Mesenchymal stem cell (in vitro differentiated cells and primary cell): ENCODE data around the gene ARVCF.

Experiments used
- DNase-seq: peaks from one replicate; pipeline ENCODE4 v3.0.0-alpha.2; 2013
- H2AFZ ChIP-seq: one replicate; pipeline ENCODE4 v1.6.1; 2013; ENCODE audit warnings: low read depth, mild to moderate bottlenecking, control low read depth, inconsistent platforms, low read length, moderate library complexity
- H2AK5ac ChIP-seq: 2 replicates; pipeline ENCODE4 v1.6.1; 2013; ENCODE audit warnings: low read length, moderate library complexity, mild to moderate bottlenecking, inconsistent platforms; ENCODE audit not compliant: severe bottlenecking
- H2BK120ac ChIP-seq: one replicate; pipeline ENCODE4 v1.6.1; 2013; ENCODE audit warnings: low read depth, mild to moderate bottlenecking, inconsistent platforms, low read length, moderate library complexity
- H2BK12ac ChIP-seq, 2 experiments: one replicate each; pipeline ENCODE4 v1.6.1; 2013; ENCODE audit warnings: inconsistent platforms in 2 of 2, low read length in 2 of 2, mild to moderate bottlenecking in 2 of 2, moderate library complexity in 2 of 2, control low read depth in 1 of 2
- H2BK15ac ChIP-seq: one replicate; pipeline ENCODE4 v1.6.1; 2013; ENCODE audit warnings: mild to moderate bottlenecking, low read depth, inconsistent platforms; ENCODE audit not compliant: poor library complexity, severe bottlenecking
- H2BK5ac ChIP-seq: 2 replicates; pipeline ENCODE4 v1.6.1; 2013; ENCODE audit warnings: low read depth, mild to moderate bottlenecking, low read length, control low read depth, inconsistent platforms; ENCODE audit not compliant: poor library complexity, severe bottlenecking
- H3K14ac ChIP-seq, 2 experiments: one replicate each; pipeline ENCODE4 v1.6.1; 2013; ENCODE audit warnings: inconsistent platforms in 2 of 2, low read length in 2 of 2, control low read depth in 1 of 2, mild to moderate bottlenecking in 1 of 2, moderate library complexity in 1 of 2
- H3K18ac ChIP-seq, 2 experiments: one replicate each; pipeline ENCODE4 v1.6.1; 2013; ENCODE audit warnings: inconsistent platforms in 2 of 2, low read length in 2 of 2, control low read depth in 1 of 2, low read depth in 1 of 2, mild to moderate bottlenecking in 1 of 2
- H3K23ac ChIP-seq, 2 experiments: one replicate each; pipeline ENCODE4 v1.6.1; 2013; ENCODE audit warnings: inconsistent platforms in 2 of 2, low read length in 2 of 2, mild to moderate bottlenecking in 2 of 2, moderate library complexity in 2 of 2, control low read depth in 1 of 2
- H3K27ac ChIP-seq: 2 replicates; pipeline ENCODE4 v1.5.1; 2013; ENCODE audit warnings: mild to moderate bottlenecking, moderate library complexity, low read length, control low read depth, inconsistent platforms; ENCODE audit not compliant: poor library complexity, severe bottlenecking
- H3K27me3 ChIP-seq, 2 experiments: 2 replicates each; pipeline versions ENCODE4 v1.6.1 to v1.7.0; 2013; ENCODE audit warnings: low read length in 2 of 2, mild to moderate bottlenecking in 2 of 2, moderate library complexity in 2 of 2, control low read depth in 1 of 2, inconsistent platforms in 1 of 2; ENCODE audit not compliant: control insufficient read depth in 1 of 2, insufficient read depth in 1 of 2
- H3K36me3 ChIP-seq, 2 experiments: 2 replicates each; pipeline versions ENCODE4 v1.6.1 to v1.7.0; 2013; ENCODE audit warnings: low read length in 2 of 2, control low read depth in 1 of 2, inconsistent platforms in 1 of 2, low read depth in 1 of 2, mild to moderate bottlenecking in 1 of 2; ENCODE audit not compliant: insufficient read depth in 2 of 2, control insufficient read depth in 1 of 2
- H3K4ac ChIP-seq, 2 experiments: one replicate each; pipeline ENCODE4 v1.6.1; 2013; ENCODE audit warnings: inconsistent platforms in 2 of 2, low read length in 2 of 2, mild to moderate bottlenecking in 2 of 2, moderate library complexity in 2 of 2, control low read depth in 1 of 2, low read depth in 1 of 2
- H3K4me1 ChIP-seq: 2 replicates; pipeline ENCODE4 v1.6.1; 2013; ENCODE audit warnings: low read depth, low read length, control low read depth; ENCODE audit not compliant: control insufficient read depth, insufficient read depth
- H3K4me2 ChIP-seq: 2 replicates; pipeline ENCODE4 v1.6.1; 2013; ENCODE audit warnings: low read length, mild to moderate bottlenecking, inconsistent platforms; ENCODE audit not compliant: poor library complexity, severe bottlenecking
- H3K4me3 ChIP-seq, 2 experiments: 2 replicates each; pipeline versions ENCODE4 v1.5.1 to v1.7.0; 2013; ENCODE audit warnings: low read length in 2 of 2, mild to moderate bottlenecking in 2 of 2, control low read depth in 1 of 2, low read depth in 1 of 2; ENCODE audit not compliant: insufficient read depth in 1 of 2
- H3K79me1 ChIP-seq: replicated peaks from 2 replicates; pipeline ENCODE4 v1.6.1; 2013; ENCODE audit warnings: mild to moderate bottlenecking, control low read depth, low read length, inconsistent platforms; ENCODE audit not compliant: poor library complexity, severe bottlenecking
- H3K9ac ChIP-seq: 2 replicates; pipeline ENCODE4 v1.7.0; 2013; ENCODE audit warnings: mild to moderate bottlenecking, low read length, moderate library complexity
- H3K9me3 ChIP-seq: 2 replicates; pipeline ENCODE4 v1.7.0; 2013; ENCODE audit warnings: mild to moderate bottlenecking, low read length; ENCODE audit not compliant: control insufficient read depth
- H4K8ac ChIP-seq: one replicate; pipeline ENCODE4 v1.6.1; 2013; ENCODE audit warnings: inconsistent platforms, mild to moderate bottlenecking, low read length, moderate library complexity
- H4K91ac ChIP-seq: one replicate; pipeline ENCODE4 v1.6.1; 2013; ENCODE audit warnings: mild to moderate bottlenecking, low read length, inconsistent platforms
- WGBS: methylation state at CpG from one replicate; pipeline ENCODE4 v1.1.7; 2013; ENCODE audit warnings: mixed read lengths; 5-methylcytosine and 5-hydroxymethylcytosine counted together

Gene ARVCF

GRCh38 chr22:19991645-19992451 lies 24.8 kb downstream of the ARVCF start:
- H2BK120ac ChIP-seq: no peak overlapping the region
- H2BK5ac ChIP-seq: no peak overlapping the region
- H2AK5ac ChIP-seq: no peak overlapping the region
- no peak overlapping the region for H2BK15ac ChIP-seq
- H3K4me1 ChIP-seq: peaks cover 18% of the 10 kb centered on the region
- DNase-seq: no peak
- no peak overlapping the region for H3K4me3 ChIP-seq
- H2BK12ac ChIP-seq: no peak overlapping the region
- H3K4me2 ChIP-seq: no peak overlapping the region
- no peak overlapping the region for H3K14ac ChIP-seq
- H3K79me1 ChIP-seq: no peaks in the 10 kb centered on the region
- H3K9me3 ChIP-seq: no peaks in the 10 kb centered on the region
- H3K23ac ChIP-seq: no peak overlapping the region
- H3K9ac ChIP-seq: no peak overlapping the region
- H3K18ac ChIP-seq: no peak overlapping the region
- no peak overlapping the region for H3K4ac ChIP-seq
- no peak overlapping the region for H2AFZ ChIP-seq
- no peaks in the 10 kb centered on the region for H3K36me3 ChIP-seq
- peaks cover 0 to 14% of the 10 kb centered on the region in 2 experiments for H3K27me3 ChIP-seq
- H4K91ac ChIP-seq: no peak overlapping the region
- H4K8ac ChIP-seq: no peak overlapping the region
- 88% methylated on average over 20 of the region's 23 CpGs for WGBS
- no peak overlapping the region for H3K27ac ChIP-seq

- H2BK15ac ChIP-seq: no peak overlapping the region
- no peak overlapping the region for H4K91ac ChIP-seq
- no peaks in the 10 kb centered on the region for H3K9me3 ChIP-seq
Observed at GRCh38 chr22:19991395-19991644, 25.3 kb downstream of the ARVCF start.

GRCh38 chr22:19990609-19991394 lies 25.8 kb downstream of the ARVCF start:
- Histone ChIP-seq H2AK5ac (no peak overlapping the region), H2BK15ac (no peak overlapping the region), H3K4ac (no peak overlapping the region), H3K4me2 (no peak overlapping the region), H3K9me3 (no peaks in the 10 kb centered on the region), H2BK5ac (no peak overlapping the region), H4K91ac (no peak overlapping the region), H3K4me3 (no peak overlapping the region), H3K23ac (no peak overlapping the region), H3K27me3 (peaks cover 0 to 8% of the 10 kb centered on the region in 2 experiments), H3K18ac (peak overlapping the region in 1 of 2 experiments; percentile 25), H2BK12ac (no peak overlapping the region), H4K8ac (no peak overlapping the region), H2BK120ac (no peak overlapping the region), H3K79me1 (peaks cover 4% of the 10 kb centered on the region), H2AFZ (no peak overlapping the region), H3K14ac (no peak overlapping the region), H3K9ac (no peak overlapping the region), H3K27ac (no peak overlapping the region), H3K36me3 (no peaks in the 10 kb centered on the region), H3K4me1 (peaks cover 25% of the 10 kb centered on the region)
- DNase-seq: no peak
- WGBS: 94% methylated on average over 20 of the region's 20 CpGs

More at GRCh38 chr22:19991395-19991644, 25.3 kb downstream of the ARVCF start:
- Histone ChIP-seq H2BK5ac (no peak overlapping the region), H3K14ac (no peak overlapping the region), H2AFZ (no peak overlapping the region), H3K4ac (no peak overlapping the region), H3K4me2 (no peak overlapping the region), H3K4me1 (peaks cover 20% of the 10 kb centered on the region), H3K79me1 (no peaks in the 10 kb centered on the region), H2BK12ac (no peak overlapping the region), H3K23ac (no peak overlapping the region), H3K18ac (no peak overlapping the region), H2AK5ac (no peak overlapping the region), H2BK120ac (no peak overlapping the region), H4K8ac (no peak overlapping the region), H3K27me3 (peaks cover 0 to 9% of the 10 kb centered on the region in 2 experiments), H3K4me3 (no peak overlapping the region), H3K27ac (no peak overlapping the region), H3K9ac (no peak overlapping the region), H3K36me3 (no peaks in the 10 kb centered on the region)
- DNase-seq: no peak

- 71% methylated on average over 2 of the region's 2 CpGs for WGBS
- peaks cover 11% of the 10 kb centered on the region for H3K79me1 ChIP-seq
- no peak overlapping the region for H2AFZ ChIP-seq
- H3K4me2 ChIP-seq: no peak overlapping the region
- H3K9me3 ChIP-seq: no peaks in the 10 kb centered on the region
- H4K91ac ChIP-seq: no peak overlapping the region
- H3K4me3 ChIP-seq: no peak overlapping the region
- no peak overlapping the region for H2BK5ac ChIP-seq
- no peaks in the 10 kb centered on the region for H3K36me3 ChIP-seq
- no peak overlapping the region for H2AK5ac ChIP-seq
- no peak overlapping the region for H3K23ac ChIP-seq
- H3K27me3 ChIP-seq: peaks cover 0 to 5% of the 10 kb centered on the region in 2 experiments
- no peak for DNase-seq
- H3K9ac ChIP-seq: no peak overlapping the region
- peak overlapping the region in 1 of 2 experiments; percentile 25 for H3K18ac ChIP-seq
- no peak overlapping the region for H2BK15ac ChIP-seq
- no peak overlapping the region for H4K8ac ChIP-seq
- H3K4me1 ChIP-seq: peaks cover 31% of the 10 kb centered on the region
- no peak overlapping the region for H2BK12ac ChIP-seq
- no peak overlapping the region for H3K4ac ChIP-seq
- no peak overlapping the region for H3K27ac ChIP-seq
- no peak overlapping the region for H3K14ac ChIP-seq
- H2BK120ac ChIP-seq: no peak overlapping the region
Observed at GRCh38 chr22:19990188-19990587, 26.4 kb downstream of the ARVCF start.
